Calu3 (cell line): ENCODE data around the gene IGF2. TPM values are rescaled to one million over a fixed set of nuclear protein-coding genes. Genes with fewer than 3 reads are reported as not detected.

Experiments used
- BruUV-seq: library from RNA; stranded (reverse); fragments of 400-500 nt; replicated peaks from 2 replicates; lab custom pipeline; 2021; lab: Mats Ljungman, UMichigan
- CTCF ChIA-PET: fragments of 300-600 bp; sonication (Branson Sonifier 250); formaldehyde crosslinking; loops from one replicate; lab custom pipeline; 2022; ENCODE audit warnings: antibody characterized with exemption; lab: Charles Lee
- DNase-seq: peaks from one replicate; pipeline ENCODE4 v3.0.0; 2022
- H3K27ac Mint-ChIP-seq: one replicate; pipeline ENCODE4 v1.8.0; 2022; ENCODE audit warnings: mixed read lengths; ENCODE audit not compliant: unreplicated experiment
- H3K27me3 Mint-ChIP-seq: one replicate; pipeline ENCODE4 v1.8.0; 2022; ENCODE audit warnings: mixed read lengths; ENCODE audit not compliant: unreplicated experiment
- H3K36me3 Mint-ChIP-seq: one replicate; pipeline ENCODE4 v1.8.0; 2022; ENCODE audit warnings: mild to moderate bottlenecking, moderate library complexity, mixed read lengths; ENCODE audit not compliant: insufficient read depth, unreplicated experiment
- H3K4me1 Mint-ChIP-seq: one replicate; pipeline ENCODE4 v1.8.0; 2022; ENCODE audit warnings: mild to moderate bottlenecking, low read depth, mixed read lengths; ENCODE audit not compliant: unreplicated experiment
- H3K4me3 Mint-ChIP-seq: one replicate; pipeline ENCODE4 v1.8.0; 2022; ENCODE audit warnings: mild to moderate bottlenecking, low read depth, moderate library complexity, mixed read lengths; ENCODE audit not compliant: unreplicated experiment
- H3K9me3 Mint-ChIP-seq: one replicate; pipeline ENCODE4 v1.8.0; 2022; ENCODE audit warnings: low read depth, mixed read lengths; ENCODE audit not compliant: unreplicated experiment
- CTCF ChIP-seq: fragments of 200-600 bp; IDR thresholded peaks from one replicate; pipeline ENCODE4 v1.8.0; 2022; ENCODE audit warnings: antibody characterized with exemption; ENCODE audit not compliant: unreplicated experiment
- intact Hi-C: fragments of 100-400 bp; cut with micrococcal nuclease; formaldehyde crosslinking; loops from one replicate; pipeline ENCODE4 v1.10.0; 2022; ENCODE audit not compliant: unreplicated experiment
- total RNA-seq: library from RNA; stranded (reverse); gene quantifications from 2 replicates; pipeline ENCODE4 v1.2.3, GENCODE V29; 2022

IGF2 gene
- total RNA-seq, 1 experiment from 2014 or later = 0.45 TPM

GRCh38 chr11:2146051-2146450 is 6.9 kb upstream of the IGF2 start:
- CTCF ChIA-PET = no interaction called here
- BruUV-seq = no TSS peak
- intact Hi-C loops = no loop called here
- Mint-ChIP-seq H3K4me3 (no peak overlapping the region), H3K27me3 (peaks cover 99% of the 10 kb centered on the region), H3K4me1 (peaks cover 13% of the 10 kb centered on the region), H3K36me3 (peaks cover 4% of the 10 kb centered on the region), H3K9me3 (no peaks in the 10 kb centered on the region), H3K27ac (no peak overlapping the region)
- DNase-seq = no peak
- TF ChIP-seq CTCF = no peak

GRCh38 chr11:2144544-2145248 is 5.5 kb upstream of the IGF2 start:
- BruUV-seq = no TSS peak
- Mint-ChIP-seq H3K9me3 (no peaks in the 10 kb centered on the region), H3K4me1 (peaks cover 13% of the 10 kb centered on the region), H3K27ac (no peak overlapping the region), H3K36me3 (peaks cover 4% of the 10 kb centered on the region), H3K4me3 (no peak overlapping the region), H3K27me3 (peaks cover 90% of the 10 kb centered on the region)
- TF ChIP-seq CTCF = no peak
- DNase-seq = no peak
- CTCF ChIA-PET = interaction anchor here (1.0 kb wide), 1 partner anchor 11 kb away, joined by 3 read pairs; no protein-coding TSS in a partner anchor
- intact Hi-C loops = loop anchor here (5.0 kb wide), 1 partner anchor 67 kb away; no protein-coding TSS in a partner anchor

GRCh38 chr11:2143799-2144543 is 4.8 kb upstream of the IGF2 start:
- CTCF ChIA-PET = interaction anchor here (1.0 kb wide), 1 partner anchor 9 kb away, joined by 3 read pairs; no protein-coding TSS in a partner anchor
- TF ChIP-seq CTCF = no peak
- intact Hi-C loops = loop anchor here (5.0 kb wide), 1 partner anchor 67 kb away; no protein-coding TSS in a partner anchor
- H3K9me3 Mint-ChIP-seq = no peaks in the 10 kb centered on the region
- no TSS peak for BruUV-seq
- peaks cover 13% of the 10 kb centered on the region for H3K4me1 Mint-ChIP-seq
- no peak overlapping the region for H3K4me3 Mint-ChIP-seq
- H3K36me3 Mint-ChIP-seq = peaks cover 4% of the 10 kb centered on the region
- H3K27ac Mint-ChIP-seq = no peak overlapping the region
- H3K27me3 Mint-ChIP-seq = peaks cover 84% of the 10 kb centered on the region
- no peak for DNase-seq

- Mint-ChIP-seq H3K9me3 (no peaks in the 10 kb centered on the region), H3K4me1 (peaks cover 13% of the 10 kb centered on the region), H3K36me3 (peaks cover 4% of the 10 kb centered on the region), H3K27me3 (peaks cover 84% of the 10 kb centered on the region), H3K4me3 (no peak overlapping the region), H3K27ac (no peak overlapping the region)
- BruUV-seq = no TSS peak
- CTCF ChIA-PET = interaction anchor here (1.0 kb wide), 1 partner anchor 9 kb away, joined by 3 read pairs; no protein-coding TSS in a partner anchor
- no peak for TF ChIP-seq CTCF
- no peak for DNase-seq
- intact Hi-C loops = loop anchor here (5.0 kb wide), 1 partner anchor 66 kb away; no protein-coding TSS in a partner anchor
Observed at GRCh38 chr11:2143477-2143798, 4.2 kb upstream of the IGF2 start.
